Gastrocnemius medialis (tissue), 4 donors: ENCODE measurements around the gene NTRK1.

Experiments used
- CTCF ChIP-seq, 5 experiments: fragments of 450-650 bp in 3 of 5; fragments of 200-600 bp in 2 of 5; sonication (generic) in 2 of 5; IDR thresholded peaks in 4 of 5; conservative IDR thresholded peaks in 1 of 5; 1 replicate in 4 of 5; 2 replicates in 1 of 5; pipeline ENCODE4 v1.5.1; 2016 to 2019; ENCODE audit warnings: antibody characterized with exemption in 5 of 5, mild to moderate bottlenecking in 3 of 5, moderate library complexity in 3 of 5
- POLR2A ChIP-seq, 2 donors: fragments of 450-650 bp; IDR thresholded peaks; one replicate each; pipeline ENCODE4 v1.6.1; 2017; ENCODE audit warnings: antibody characterized with exemption in 2 of 2, mild to moderate bottlenecking in 2 of 2, moderate library complexity in 2 of 2

GRCh38 chr1:156869455-156869854 is 8.8 kb downstream of the NTRK1 start:
- no peak for TF ChIP-seq CTCF (IDR thresholded peaks at IDR 0.05 in 4 of 5, conservative IDR thresholded peaks at IDR 0.05 in 1 of 5)
- TF ChIP-seq POLR2A (IDR thresholded peaks at IDR 0.05): no peak
